Transverse colon (tissue), 3 donors: ENCODE results near the gene GALNT10.

ENCODE experiments used
- CTCF ChIP-seq, 5 experiments: fragments of 200-600 bp in 3 of 5; fragments of 450-650 bp in 2 of 5; sonication (generic) in 3 of 5; IDR thresholded peaks; 1 replicate in 2 of 5; 2 replicates in 3 of 5; pipeline ENCODE4 v1.5.1; 2016 to 2017; ENCODE audit warnings: antibody characterized with exemption in 5 of 5, inconsistent platforms in 3 of 5, mild to moderate bottlenecking in 2 of 5, moderate library complexity in 1 of 5
- EP300 ChIP-seq: sonication (generic); formaldehyde crosslinking; IDR thresholded peaks from one replicate; pipeline ENCODE4 v1.6.1; 2017; ENCODE audit warnings: antibody characterized with exemption, low read depth
- POLR2A ChIP-seq: fragments of 450-650 bp; IDR thresholded peaks from one replicate; pipeline ENCODE4 v1.6.1; 2016; ENCODE audit warnings: antibody characterized with exemption, mild to moderate bottlenecking, moderate library complexity

DNA sequence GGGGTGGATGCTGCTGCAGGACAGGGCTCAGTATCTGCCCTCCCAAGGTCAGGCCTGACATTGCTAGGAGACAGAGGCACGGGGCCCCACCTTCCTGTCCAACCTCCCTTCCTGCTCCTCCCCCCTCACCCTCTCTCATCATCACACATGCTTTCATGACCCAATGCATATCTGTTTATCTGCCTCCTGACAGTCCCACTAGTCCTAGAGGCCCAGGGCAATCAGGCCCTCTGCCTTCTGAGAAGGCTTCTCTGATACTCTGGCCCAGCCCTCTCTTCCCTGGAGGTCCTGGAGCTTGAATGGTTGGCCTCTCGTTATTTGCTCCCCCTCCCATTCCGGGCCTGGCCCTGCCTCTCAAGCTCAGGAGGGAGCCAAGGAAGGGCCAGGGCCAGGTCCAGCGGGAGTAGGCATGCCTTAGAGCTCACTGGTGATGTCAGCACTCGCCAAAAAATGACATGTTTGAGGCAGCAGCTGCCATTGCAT, 164.6 kb downstream of the GALNT10 start:
- no peak for TF ChIP-seq CTCF (IDR thresholded peaks at IDR 0.05)
- no peak for TF ChIP-seq POLR2A
- no peak for TF ChIP-seq EP300
